BE2C (cell line): Measurements from ENCODE around the gene BCL11A.

Experiments
- DNase-seq: peaks from one replicate; pipeline ENCODE4 v3.0.0-alpha.2; 2020
- H3K27me3 ChIP-seq: fragments of 250-450 bp; sonication (Bioruptor Pico); 2 replicates; pipeline ENCODE4 v1.5.1; 2020; ENCODE audit warnings: mild to moderate bottlenecking
- H3K36me3 ChIP-seq: fragments of 250-450 bp; sonication (Bioruptor Pico); 2 replicates; pipeline ENCODE4 v1.5.1; 2020; ENCODE audit warnings: mild to moderate bottlenecking
- H3K4me1 ChIP-seq: fragments of 250-450 bp; sonication (Bioruptor Pico); 2 replicates; pipeline ENCODE4 v1.5.1; 2020
- H3K4me3 ChIP-seq: 2 replicates; pipeline ENCODE4 v1.5.1; 2011; ENCODE audit warnings: low read depth, low read length
- H3K9me3 ChIP-seq: fragments of 250-450 bp; sonication (Bioruptor Pico); 2 replicates; pipeline ENCODE4 v1.5.1; 2020
- TF ChIP-seq, protein P1 (sequence below): IDR thresholded peaks from 2 replicates; pipeline ENCODE4 v1.5.1; 2012; ENCODE audit warnings: mild to moderate bottlenecking, low read depth, low read length

BCL11A gene

DNA sequence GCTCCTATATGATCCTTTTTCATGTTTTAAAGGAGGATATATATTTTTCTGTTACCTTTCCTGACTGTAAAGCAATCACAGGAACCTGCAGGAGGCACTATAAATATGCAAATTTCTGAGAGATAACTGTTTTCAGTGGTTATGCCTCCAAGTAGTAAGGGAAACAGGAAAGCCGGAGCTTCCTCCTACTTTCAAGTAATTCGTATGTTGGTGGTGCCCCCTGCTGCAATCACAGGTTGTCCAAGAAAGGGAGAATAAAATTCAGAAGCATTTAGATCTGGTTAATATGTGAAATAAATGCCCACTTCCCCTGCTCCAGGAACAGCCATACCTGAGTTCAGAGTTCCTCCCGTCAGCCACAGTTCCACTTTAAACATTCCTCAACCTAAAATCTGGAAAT lies 12.0 kb upstream of the BCL11A start:
- Histone ChIP-seq H3K4me3 (no peak overlapping the region), H3K27me3 (peaks cover 39% of the 10 kb centered on the region), H3K36me3 (no peaks in the 10 kb centered on the region), H3K9me3 (no peaks in the 10 kb centered on the region), H3K4me1 (no peaks in the 10 kb centered on the region)
- TF ChIP-seq, protein P1, sequence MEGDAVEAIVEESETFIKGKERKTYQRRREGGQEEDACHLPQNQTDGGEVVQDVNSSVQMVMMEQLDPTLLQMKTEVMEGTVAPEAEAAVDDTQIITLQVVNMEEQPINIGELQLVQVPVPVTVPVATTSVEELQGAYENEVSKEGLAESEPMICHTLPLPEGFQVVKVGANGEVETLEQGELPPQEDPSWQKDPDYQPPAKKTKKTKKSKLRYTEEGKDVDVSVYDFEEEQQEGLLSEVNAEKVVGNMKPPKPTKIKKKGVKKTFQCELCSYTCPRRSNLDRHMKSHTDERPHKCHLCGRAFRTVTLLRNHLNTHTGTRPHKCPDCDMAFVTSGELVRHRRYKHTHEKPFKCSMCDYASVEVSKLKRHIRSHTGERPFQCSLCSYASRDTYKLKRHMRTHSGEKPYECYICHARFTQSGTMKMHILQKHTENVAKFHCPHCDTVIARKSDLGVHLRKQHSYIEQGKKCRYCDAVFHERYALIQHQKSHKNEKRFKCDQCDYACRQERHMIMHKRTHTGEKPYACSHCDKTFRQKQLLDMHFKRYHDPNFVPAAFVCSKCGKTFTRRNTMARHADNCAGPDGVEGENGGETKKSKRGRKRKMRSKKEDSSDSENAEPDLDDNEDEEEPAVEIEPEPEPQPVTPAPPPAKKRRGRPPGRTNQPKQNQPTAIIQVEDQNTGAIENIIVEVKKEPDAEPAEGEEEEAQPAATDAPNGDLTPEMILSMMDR: peak; percentile 31
- DNase-seq: peak; percentile 24

DNA sequence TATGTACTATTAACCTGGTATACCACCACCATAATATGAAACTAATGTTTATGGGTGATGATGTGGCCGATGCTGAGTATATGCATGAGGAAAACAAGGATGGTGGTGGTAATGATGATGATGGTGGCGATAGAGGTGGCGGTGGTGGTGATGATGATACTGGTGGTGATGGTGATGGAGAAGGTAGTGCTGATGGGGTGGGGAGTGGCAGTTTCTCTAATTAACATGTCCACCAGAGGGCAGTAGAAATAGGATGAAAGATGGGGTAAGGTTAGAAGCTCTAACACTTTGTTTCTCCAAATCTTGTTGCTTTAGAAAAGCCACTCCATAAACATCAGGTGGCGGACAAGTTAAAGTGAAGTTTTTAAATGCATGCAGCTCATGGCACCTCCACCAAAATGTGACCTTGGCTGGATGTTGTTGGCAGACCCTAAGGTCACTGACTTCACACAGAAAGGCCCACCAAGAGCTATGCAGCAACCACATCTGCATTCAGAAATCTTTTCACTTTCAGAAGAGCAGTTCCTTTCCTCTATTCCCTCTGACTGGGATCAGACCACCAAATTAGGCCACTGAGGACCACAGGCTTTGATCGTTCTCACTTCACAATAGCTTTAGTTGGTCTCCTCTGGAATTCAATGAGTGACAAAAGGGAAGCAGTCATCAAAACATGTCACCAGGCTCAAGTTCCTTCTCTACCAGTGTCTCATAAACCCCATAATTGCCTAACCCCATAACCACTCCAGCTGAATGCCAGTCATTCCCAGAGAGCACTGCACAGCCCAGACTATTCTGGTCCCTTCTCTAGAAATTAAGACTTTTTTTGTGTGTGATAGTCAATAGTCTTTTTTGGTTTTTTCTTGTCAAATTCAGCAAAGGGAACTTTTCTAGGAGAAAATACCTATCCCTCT lies 7.5 kb upstream of the BCL11A start:
- no peaks in the 10 kb centered on the region for H3K4me1 ChIP-seq
- no peak for DNase-seq
- TF ChIP-seq, protein P1: peak; percentile 54
- peaks cover 28% of the 10 kb centered on the region for H3K27me3 ChIP-seq
- no peaks in the 10 kb centered on the region for H3K9me3 ChIP-seq
- no peaks in the 10 kb centered on the region for H3K36me3 ChIP-seq
- no peak overlapping the region for H3K4me3 ChIP-seq

DNA sequence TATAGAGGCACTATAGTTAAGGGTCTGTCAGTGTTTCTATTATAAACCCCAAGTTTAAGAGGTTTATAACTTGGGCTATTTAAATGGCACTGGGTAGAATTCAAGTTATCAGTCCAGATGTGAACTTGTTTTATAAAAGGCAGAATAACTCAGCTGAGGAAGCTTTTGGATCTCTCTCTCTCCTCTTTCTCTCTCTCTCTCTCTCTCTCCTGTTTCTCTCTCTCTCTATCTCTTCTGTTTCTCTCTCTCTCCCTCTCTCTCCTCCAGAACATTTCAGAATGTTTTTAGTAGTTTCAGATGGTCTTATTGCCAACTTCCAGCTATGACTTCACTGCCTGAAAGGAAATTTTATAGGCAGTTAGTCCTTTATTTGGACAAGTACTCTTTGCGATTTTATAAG lies 6.4 kb upstream of the BCL11A start:
- H3K4me3 ChIP-seq: no peak overlapping the region
- no peaks in the 10 kb centered on the region for H3K9me3 ChIP-seq
- DNase-seq: no peak
- peaks cover 35% of the 10 kb centered on the region for H3K27me3 ChIP-seq
- H3K36me3 ChIP-seq: no peaks in the 10 kb centered on the region
- no peaks in the 10 kb centered on the region for H3K4me1 ChIP-seq
- TF ChIP-seq, protein P1: no peak

DNA sequence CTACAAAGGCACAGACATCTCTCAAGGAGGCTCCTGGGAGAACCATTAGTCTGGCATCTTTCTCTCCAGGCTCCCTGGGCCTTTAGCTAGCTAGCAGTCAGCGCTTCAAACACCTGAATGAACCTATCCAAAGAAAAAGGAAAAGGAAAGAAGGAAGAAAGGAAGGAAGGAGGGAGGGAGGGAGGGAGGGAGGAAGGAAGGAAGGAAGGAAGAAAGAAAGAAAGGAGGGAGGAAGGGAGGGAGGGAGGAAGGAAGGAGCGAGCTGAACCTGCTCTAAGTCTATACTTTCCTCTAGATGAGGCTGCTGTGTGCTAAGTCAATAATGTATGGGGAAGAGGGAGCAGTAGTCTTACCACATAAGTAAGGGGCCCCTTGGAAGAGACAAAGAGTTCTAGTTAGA lies 5.1 kb upstream of the BCL11A start:
- H3K4me3 ChIP-seq: no peak overlapping the region
- no peak for DNase-seq
- no peaks in the 10 kb centered on the region for H3K9me3 ChIP-seq
- no peaks in the 10 kb centered on the region for H3K36me3 ChIP-seq
- H3K27me3 ChIP-seq: peaks cover 35% of the 10 kb centered on the region
- TF ChIP-seq, protein P1: no peak
- H3K4me1 ChIP-seq: no peaks in the 10 kb centered on the region

DNA sequence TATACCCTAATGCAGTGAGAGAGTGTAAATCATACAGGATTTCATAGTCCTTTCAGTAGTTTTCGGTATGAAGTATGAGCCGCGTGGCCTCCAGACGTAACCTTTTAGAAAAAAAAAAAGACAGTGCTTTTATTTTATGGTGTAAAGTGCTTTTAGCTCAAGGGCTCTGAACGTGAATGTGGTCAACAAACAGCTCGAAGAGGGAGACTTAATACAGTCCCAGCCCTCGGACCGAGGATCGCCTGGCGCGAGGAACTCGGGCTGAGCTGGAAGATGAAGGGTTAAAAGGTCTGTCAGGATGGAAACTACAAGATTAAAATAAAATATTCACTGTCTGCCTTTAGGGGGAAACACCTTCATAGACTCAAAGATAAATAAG lies 4.0 kb upstream of the BCL11A start:
- TF ChIP-seq, protein P1: no peak
- H3K4me3 ChIP-seq: no peak overlapping the region
- no peaks in the 10 kb centered on the region for H3K4me1 ChIP-seq
- H3K27me3 ChIP-seq: peaks cover 32% of the 10 kb centered on the region
- no peaks in the 10 kb centered on the region for H3K9me3 ChIP-seq
- H3K36me3 ChIP-seq: no peaks in the 10 kb centered on the region
- no peak for DNase-seq
